ENCODE measurements around the gene ZFR2.

Gene ZFR2

DNA sequence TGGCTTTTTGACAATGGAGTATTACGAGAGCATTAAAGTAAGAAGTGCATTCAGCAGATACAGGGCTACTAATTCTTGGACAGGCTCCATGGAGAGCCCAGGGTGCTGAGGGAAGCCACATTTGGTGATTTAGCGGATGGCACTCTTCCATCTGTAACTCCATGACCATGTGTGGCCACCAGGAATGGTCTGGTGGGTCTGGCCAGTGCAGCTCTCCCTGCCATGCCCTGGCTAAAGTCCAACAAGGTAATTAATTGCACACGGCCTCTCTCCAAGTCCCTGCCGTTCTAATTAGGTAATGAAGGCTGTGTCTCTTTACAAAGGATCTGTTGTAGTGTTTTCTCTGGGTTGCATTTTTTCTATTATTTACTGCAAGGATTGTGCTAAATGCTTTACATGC is 4.3 kb upstream of the ZFR2 start:
- DNase-seq: no peak

DNA sequence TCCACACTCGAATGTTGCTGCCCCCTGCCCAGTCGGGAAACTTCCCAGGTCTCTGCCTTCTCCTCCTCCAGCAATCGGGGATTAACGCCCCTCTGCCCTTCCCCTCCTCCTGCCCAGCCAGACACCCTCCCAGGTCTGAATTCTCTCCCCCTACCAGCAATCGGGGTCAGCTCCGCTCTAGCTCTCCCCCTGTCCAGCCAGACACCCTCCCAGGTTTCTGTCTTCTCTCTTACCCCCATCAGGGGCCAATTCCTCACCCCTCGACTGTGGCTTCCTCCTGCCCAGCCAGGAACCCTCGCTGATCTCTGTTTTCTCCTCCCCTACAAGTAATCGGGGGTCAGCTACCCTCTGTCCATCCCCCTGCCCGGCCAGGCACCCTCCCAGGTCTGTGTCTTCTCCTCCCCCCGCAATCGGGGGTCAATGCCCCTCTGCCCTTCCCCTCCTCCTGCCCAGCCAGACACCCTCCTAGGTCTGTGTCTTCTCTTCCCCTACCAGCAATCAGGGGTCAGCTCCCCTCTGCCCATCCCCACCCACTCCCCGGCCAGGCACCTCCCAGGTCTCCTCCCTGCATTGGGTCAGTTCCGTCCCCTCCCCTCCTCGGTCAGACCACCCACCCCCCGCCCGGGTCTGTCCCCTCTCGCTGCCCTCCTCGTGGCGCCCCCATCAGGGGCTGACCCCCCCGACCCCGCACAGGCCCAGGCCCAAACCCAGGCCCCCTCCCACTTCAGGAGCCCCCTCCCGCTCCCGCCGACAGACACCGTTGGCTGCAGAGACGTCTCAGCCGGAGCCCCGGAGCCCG is 668 bp downstream of the ZFR2 start:
- DNase-seq: no peak

DNA sequence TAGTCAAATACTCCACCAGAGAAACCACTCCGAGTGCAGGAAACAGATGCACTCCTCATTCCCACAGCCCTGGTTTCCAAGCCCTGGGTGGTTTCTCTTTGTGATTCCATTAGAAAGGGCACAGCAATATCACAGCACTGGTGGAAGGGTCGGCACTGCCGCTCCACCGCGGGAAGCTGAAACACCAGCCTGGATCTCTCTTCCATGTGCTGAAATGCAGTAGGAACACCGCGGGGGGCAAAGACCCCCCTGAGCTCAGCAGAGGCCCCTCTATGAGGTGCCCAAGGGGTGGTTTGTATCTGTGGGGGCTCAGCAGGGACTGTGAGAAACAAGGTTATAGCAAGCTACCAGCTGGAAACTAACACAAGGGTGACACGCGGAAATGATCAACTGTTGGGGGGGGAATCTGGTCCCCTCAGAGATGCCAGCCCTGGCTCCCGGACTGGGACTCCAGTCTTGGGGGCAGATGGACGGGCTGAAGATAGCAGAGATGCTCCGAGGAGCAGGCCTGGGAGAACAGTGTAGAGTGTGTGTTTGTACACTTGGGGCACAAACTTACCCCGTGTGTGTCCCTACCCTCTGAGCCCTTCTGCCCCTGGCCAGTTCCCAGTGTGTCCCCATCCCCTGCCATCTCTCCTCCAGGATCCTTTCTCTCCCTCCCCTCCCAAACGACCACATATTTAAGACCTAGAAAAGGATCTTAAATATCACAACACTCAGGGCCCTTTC is 1.8 kb downstream of the ZFR2 start:
- no peak for DNase-seq

DNA sequence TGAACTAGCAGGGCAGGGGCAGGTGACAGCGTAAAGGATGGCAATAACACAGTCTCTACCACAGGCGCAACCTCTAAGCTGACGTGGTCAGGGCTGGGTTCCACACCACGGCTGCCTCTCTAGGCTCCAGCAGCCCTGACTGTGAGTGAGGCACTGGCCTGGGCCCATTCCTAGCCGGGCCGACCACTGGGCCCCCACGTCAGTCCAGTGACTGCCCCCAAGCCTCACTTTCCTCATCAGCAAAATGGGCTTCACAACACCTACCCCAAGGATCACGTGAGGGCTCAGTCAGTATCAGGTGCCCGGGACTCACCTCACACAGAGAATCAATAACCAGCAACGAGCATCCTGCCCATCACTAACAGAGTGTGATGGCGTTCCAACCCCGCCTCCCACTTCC is 5.2 kb downstream of the ZFR2 start:
- DNase-seq: no peak

DNA sequence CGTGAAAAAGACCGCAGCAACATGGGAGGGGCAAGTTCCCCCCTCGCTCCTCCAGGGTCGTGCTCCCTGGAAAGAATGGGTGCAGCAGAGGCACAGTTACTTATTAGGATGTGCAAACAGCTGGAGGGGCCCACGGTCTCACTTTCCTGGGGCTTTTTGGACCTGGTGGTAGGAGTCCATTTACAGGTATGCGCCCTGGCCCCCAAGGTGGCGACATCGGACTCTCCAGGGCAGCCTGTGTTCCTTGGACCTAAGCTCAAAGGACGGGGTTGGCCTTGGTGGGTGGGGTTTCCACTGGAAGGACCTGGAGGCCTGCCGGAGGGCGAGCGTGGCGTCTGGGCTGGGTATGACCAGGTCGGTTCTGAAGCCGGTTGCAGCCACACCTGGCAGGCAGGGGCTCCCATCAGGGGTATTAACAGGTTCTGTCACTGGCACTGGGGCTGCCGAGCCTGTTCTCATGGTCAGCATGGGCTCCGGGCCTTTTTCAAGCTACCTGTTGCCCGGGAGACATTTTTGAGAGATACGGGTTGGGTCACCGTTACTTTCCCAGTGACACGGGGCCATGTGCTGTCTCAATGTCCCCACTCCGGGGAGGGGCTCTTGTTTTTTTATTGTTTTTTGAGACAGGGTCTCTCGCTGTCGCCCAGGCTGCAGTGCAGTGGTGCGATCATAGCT is 5.9 kb downstream of the ZFR2 start:
- no peak for DNase-seq

DNA sequence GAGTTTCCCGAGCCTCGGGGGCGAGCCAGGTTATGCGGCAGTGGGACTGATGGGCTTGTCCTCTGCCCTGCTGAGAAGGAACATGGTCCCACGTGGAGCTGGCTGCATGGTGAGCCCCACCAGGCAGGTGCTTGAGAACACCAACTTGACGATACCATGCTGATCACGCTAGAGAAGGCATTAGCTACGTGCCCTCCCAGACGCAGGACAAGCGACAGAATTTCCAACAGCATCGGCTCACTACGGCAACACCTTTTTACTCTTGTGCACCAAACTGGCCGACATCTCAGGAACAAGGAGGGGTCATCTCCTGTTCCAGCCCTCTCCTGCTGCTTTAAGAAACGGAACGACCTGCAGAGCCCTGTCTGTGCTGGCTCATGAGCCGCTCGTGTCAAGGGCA is 8.3 kb downstream of the ZFR2 start:
- DNase-seq: no peak

DNA sequence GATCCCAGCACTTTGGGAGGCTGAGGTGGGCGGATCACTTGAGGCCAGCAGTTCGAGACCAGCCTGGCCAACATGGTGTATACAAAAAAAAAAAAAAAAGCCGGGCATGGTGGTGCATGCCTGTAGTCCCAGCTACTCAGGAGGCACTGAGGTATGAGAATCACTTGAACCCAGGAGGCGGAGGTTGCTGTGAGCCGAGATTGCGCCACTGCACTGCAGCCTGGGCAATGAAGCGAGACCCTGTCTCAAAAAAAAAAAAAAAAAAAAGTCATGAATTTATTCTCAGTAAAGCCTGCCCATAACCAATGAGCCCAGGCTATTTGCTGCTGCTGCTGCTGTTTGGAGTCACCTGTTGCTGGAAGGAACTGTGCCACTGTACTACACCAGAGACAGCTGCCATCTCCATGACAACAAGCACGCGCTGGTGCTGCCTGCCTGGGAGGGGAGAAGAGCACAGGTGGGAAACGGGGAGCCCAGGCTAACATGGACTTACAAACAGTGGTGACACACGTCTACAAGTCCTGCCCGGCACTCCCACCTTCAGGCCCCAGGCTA is 11.3 kb downstream of the ZFR2 start:
- no peak for DNase-seq

DNA sequence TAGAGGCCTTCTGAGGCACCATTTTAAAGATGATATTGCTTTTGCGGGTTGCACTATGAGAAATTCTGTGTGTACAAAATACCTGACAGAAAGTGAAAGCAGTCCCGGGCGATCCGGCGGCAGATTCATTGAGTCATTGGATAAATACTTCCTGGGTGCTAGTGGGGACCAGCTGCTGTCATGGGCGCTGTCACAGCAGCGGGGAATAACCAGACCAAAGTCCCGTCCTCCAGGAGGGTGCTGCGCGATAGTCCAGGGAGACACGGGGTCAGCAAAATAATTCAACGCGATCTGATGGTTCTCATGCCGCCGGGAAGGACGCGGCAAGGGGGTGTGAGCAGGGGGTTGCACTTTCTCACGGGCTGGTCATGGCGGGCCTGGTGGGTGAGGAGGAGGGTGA is 13.5 kb downstream of the ZFR2 start:
- DNase-seq: no peak

DNA sequence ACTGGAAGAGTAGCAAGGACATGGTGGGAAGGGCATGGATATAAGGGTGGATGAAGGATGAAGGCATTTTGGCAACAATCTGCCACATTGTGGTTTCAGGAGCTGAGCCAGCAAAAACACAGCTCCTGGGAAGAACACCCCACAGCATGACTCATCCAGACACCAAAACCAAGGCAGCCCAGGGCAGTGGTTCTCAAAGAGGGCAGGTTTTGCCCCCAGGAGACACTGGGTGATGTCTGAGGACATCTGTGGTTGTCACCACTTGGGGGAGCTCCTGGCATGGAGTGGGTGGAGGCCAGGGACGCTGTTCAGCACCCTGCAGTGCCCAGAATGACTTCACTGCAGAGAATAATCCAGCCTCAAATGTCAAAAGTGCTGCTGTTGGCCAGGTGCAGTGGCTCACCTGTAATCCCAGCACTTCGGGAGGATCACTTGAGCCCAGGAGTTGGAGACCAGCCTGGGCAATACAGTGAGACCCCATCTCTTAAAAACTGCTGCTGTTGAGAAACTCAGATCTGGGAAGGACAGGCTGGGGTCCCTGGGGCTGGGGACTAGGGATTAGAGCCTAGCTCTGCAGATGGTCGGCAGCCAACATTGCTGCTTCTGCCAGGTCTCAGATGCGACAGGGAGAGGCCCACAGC is 16.1 kb downstream of the ZFR2 start:
- no peak for DNase-seq

DNA sequence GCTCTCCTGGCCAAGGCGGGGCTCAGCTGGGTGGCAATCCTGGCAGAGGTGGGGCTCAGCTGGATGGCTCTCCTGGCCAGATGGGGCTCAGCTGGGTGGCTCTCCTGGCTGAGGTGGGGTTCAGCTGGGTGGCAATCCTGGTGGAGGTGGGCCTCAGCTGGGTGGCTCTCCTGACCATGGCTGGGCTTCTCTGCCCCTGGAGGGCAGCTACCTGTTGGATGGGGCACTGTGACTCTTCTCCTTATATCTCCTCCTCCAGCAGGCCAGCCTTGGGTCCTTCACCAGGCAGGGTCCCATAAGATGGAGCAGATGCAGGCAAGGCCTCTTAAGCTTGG is 16.7 kb downstream of the ZFR2 start:
- no peak for DNase-seq

DNA sequence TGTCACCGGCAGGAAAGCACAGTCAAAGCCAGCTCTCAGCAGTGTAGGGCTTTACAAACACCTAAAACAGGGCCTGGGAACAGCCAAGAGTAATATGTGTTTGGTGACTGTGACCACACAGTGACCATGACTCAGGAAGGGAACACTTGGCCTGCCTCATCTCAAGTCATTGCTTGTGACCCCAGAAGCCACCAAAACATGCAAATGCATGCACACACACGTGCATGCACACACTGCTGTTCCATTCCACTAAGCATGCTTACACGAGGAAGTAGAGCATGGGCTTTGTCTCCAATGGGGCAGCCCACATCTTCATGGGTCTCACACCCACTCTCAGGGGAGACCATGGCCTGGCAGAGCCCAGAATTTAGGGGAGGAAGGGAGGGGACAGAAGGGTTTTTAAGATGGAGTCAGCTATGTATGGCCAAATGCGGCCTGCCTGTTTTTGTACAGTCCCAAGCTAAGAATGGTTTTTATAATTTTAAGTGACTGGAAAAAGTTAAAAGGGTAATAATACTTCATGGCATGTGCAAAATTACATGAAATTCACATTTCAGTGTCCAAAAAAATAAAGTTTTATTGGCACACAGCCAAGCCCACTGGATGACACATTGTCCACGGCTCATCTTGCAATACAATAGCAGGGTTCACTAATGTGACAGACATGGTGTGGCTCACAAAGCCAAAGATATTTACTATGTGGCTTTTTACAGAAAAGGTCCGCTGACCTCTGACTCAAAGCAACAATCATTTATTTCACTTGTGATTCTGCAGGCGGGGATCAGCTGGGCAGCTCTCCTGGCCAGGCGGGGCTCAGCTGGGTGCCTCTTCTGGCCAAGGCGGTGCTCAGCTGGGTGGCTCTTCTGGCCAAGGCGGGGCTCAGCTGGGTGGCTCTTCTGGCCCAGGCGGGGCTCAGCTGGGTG is 17.3 kb downstream of the ZFR2 start:
- DNase-seq: no peak

DNA sequence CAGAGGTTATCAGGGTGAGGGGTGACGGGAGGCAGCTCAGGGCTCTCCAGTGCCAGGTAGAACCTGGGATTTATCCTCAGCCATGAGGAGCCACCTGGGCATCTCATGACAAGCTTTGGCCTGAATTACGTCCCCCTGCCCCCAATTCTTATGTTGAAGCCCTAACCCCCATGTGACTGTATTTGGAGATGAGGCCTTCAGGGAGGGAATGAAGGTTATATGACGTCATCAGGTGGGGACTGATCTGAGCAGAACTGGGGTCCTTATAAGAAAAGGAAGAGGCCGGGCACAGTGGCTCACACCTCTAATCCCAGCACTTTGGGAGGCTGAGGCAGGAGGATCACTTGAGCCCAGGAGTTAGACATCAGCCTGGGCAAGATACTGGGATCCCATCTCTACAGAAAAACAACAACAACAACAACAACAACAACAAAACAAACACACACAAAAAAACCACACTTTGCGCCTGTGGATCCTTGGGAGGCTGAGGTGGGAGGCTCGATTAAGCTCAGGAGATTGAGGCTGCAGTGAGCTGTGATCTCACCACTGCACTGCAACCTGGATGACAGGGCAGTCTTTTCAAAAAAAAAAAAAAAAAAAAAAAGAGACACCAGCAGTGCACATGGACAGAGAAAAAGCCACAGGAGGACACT is 18.4 kb downstream of the ZFR2 start:
- DNase-seq: no peak

DNA sequence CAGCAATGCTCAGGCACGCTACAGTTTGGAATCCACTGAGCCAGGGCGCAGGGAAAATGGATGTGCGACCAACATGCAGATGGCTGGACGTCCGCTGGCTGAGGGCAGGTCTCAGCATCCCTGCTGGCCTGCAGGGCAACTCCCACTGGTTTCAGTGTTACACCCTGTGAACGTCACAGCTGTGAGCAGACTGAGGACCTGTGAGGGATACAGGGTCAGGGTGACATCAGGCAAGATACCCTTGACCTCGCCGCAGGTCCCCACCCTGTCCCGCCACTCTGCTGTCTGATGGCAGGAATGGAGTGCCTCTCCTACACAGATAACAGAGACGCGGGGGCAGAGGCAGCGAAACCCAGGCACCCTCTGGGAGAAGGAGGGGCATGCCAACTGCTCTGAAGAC is 19.1 kb downstream of the ZFR2 start:
- no peak for DNase-seq

DNA sequence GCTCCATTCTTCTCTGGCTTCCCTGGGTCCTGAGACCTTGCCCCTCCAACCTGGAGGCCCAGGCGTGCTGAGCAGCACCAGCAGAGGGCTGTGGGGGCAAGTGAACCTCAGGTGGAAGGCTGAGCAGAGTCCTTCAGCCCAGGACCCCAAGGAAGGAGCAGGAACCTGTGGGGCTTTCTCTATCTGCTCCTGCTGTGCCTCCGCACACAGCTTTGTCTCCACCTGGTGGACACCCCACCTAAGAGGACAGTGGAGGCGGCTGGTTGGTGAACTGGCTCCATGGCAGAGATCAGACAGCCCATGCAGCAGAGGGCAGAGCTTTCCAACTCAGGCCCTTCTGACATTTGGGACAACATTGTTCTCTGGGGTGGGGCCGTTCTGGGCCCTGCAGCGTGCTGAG is 19.7 kb downstream of the ZFR2 start:
- no peak for DNase-seq

DNA sequence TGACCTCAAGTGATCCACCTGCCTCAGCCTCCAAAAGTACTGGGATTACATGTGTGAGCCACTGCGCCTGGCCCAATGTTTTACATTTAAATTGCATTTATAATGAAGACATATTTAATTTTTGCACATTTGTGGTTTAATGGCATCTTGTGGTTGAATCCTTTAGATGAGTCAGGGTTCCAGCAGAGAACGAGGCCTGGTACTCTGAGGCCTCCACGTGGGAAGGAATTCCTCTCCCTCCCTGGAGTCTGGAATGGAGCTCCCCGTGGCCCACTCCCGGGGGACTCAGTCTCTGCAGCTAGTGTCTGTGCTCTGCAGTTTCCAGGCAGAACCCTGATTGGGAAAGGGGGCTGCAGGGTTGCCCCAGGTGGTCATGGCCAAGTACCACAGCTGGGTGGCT is 24.2 kb downstream of the ZFR2 start:
- no peak for DNase-seq

DNA sequence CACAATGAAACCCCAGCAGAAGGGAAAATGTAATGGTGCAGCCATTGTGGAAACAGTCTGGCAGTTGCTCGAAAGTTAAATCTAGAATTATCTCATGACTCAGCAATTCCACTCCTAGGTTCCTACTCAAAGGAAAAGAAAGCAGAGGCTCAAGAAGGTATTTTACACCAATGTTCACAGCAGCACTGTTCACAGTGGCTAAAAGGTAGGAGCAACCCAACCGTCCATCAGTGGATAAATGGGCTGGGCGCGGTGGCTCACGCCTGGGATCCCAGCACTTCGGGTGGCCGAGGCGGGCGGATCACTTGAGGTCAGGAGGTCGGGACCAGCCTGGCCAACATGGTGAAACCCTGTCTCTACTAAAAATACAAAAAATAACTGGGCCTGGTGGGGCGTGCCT is 25.9 kb downstream of the ZFR2 start:
- DNase-seq: no peak

DNA sequence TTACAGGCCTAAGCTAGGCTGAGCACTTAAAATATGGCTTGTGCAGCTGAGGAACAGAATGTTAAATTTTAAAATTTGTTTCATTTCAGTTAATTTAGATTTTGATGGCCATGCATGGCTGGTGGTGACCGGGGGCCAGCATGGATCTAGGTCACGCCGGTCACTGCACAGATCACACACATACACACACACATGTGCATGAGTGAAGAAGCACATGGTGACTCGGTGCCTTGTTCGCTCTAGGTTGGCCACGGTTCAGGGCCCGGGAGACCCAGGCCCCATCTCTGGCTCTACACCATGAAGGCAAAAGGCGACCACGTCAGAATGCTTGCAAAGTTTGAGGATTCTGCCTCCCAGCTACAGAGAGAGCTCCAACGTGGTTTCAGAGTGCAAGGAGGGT is 28.0 kb downstream of the ZFR2 start:
- no peak for DNase-seq

DNA sequence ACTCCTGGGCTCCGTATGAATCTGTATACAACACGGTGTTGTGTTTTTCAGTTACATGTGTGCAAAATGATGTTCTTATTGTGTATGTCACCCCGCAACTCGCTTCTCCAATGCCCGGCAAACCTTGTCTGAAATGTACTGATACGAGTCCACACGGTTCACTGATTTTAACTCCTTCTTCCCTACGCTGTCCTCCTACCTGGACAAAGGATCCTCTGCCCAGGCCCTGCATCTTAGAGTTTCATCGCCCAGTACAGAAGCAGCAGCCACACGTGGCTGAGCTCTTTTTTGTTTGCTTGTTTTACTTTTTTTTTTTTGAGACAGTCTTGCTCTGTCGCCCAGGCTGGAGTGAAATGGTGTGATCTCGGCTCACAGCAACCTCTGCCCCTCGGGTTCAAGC is 28.9 kb downstream of the ZFR2 start:
- DNase-seq: no peak

DNA sequence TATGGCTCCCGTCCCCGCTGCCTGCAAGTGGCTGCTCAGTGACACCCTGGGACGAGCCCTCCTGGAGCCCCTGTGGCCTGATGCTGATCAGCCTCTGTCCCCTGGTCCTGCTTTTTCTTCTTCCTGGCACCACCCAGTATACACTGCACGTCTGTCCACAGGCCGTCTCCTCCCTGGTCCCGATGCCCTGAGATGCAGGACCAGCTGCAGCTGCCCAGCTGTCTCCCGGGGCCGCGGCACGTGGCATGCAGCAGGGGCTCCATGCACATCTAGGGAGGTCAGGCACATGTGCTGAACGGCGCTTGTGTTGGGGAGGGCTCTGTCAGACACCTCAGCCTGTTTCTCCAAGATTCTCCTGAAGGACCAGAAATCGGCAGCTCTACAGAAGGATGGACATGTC is 30.2 kb downstream of the ZFR2 start:
- no peak for DNase-seq

DNA sequence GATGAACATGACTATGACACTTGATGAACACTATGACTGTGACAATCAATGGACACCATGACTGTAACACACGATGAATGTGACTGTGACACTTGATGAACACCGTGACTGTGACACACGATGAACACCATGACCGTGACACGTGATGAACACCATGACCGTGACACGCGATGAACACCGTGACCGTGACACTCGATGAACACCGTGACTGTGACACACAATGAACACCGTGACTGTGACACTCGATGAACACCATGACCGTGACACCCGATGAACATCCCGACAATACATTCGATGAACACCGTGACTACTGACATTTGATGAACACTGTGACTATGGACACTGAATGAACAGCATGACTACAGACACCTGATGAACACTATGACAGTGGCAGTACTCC is 30.9 kb downstream of the ZFR2 start:
- DNase-seq: no peak

DNA sequence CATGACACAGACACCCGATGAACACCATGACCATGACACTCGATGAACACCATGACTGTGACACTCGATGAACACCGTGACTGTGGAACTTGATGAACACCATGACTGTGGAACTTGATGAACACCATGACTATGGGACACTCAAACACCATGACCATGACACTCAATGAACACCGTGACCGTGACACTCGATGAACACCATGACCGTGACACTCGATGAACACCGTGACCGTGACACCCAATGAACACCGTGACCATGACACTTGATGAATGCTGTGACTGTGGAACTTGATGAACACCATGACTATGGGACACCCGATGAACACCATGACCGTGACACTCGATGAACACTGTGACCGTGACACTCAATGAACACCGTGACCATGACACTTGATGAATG is 31.5 kb downstream of the ZFR2 start:
- no peak for DNase-seq

DNA sequence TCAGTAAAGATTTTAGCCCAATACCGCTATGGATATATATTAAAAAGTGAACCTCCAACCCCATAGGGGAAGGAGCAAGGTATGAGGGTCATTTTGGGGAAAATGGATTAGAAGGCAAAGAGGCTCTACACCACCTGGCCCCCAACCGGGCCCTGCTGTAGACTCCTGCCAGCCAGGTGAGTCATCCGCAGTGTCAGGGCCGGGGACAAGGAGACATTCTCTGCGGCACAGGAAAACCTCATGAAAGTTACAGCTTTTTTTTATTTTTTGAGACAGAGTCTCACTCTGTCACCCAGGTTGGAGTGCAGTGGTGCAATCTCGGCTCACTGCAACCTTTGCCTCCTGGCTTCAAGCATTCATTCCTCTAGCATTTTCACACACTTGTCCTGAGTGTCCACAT is 32.0 kb downstream of the ZFR2 start:
- no peak for DNase-seq
